Aorta (tissue), 5 donors: ENCODE data around the gene URM1. TPM values are rescaled to one million over a fixed set of nuclear protein-coding genes. Genes with fewer than 3 reads are reported as not detected.
"Not testable (repeated sequence)": the region's sequence is repeated elsewhere in the genome, so short reads cannot be mapped to it uniquely, and the experiment has no call there.

Experiments
- ATAC-seq: fragments of 200-7000 bp; cut with Tn5 transposase; one replicate; pipeline ENCODE4 v1.9.1; 2022; ENCODE audit warnings: moderate library complexity; ENCODE audit not compliant: low FRiP score
- DNase-seq, 2 donors: peaks; one replicate each; pipeline ENCODE4 v3.0.0-alpha.2; 2020
- H3K27ac ChIP-seq, 2 donors: one replicate each; pipeline ENCODE4 v1.5.1; 2013; ENCODE audit warnings: low read length in 2 of 2, mild to moderate bottlenecking in 2 of 2, moderate library complexity in 2 of 2, control low read depth in 1 of 2, inconsistent platforms in 1 of 2, low read depth in 1 of 2
- H3K27me3 ChIP-seq, 2 donors: one replicate each; pipeline ENCODE4 v1.6.1; 2013; ENCODE audit warnings: control low read depth in 1 of 2, low read length in 1 of 2, mild to moderate bottlenecking in 1 of 2, moderate library complexity in 1 of 2; ENCODE audit not compliant: insufficient read depth in 2 of 2, control insufficient read depth in 1 of 2
- H3K36me3 ChIP-seq, 2 donors: one replicate each; pipeline ENCODE4 v1.6.1; 2013; ENCODE audit warnings: control low read depth in 1 of 2, low read length in 1 of 2, mild to moderate bottlenecking in 1 of 2; ENCODE audit not compliant: insufficient read depth in 2 of 2, control insufficient read depth in 1 of 2
- H3K4me1 ChIP-seq, 2 donors: one replicate each; pipeline ENCODE4 v1.6.1; 2013; ENCODE audit warnings: low read length in 2 of 2, control low read depth in 1 of 2, mild to moderate bottlenecking in 1 of 2, moderate library complexity in 1 of 2; ENCODE audit not compliant: insufficient read depth in 2 of 2, control insufficient read depth in 1 of 2
- H3K4me3 ChIP-seq, 2 donors: one replicate each; pipeline ENCODE4 v1.5.1; 2013; ENCODE audit warnings: low read length in 2 of 2, control low read depth in 1 of 2, mild to moderate bottlenecking in 1 of 2
- H3K9me3 ChIP-seq: one replicate; pipeline ENCODE4 v1.6.1; 2013; ENCODE audit warnings: mild to moderate bottlenecking, low read length; ENCODE audit not compliant: control insufficient read depth
- WGBS, 2 donors: extraction: QIAGEN DNeasy Blood & Tissue Kit; methylation state at CpG; one replicate each; pipeline ENCODE4 v1.1.7; 2013; 5-methylcytosine and 5-hydroxymethylcytosine counted together
- intact Hi-C, 2 donors: fragments of 100-400 bp; cut with DNase I; formaldehyde crosslinking; loops; one replicate each; pipeline versions ENCODE4 v1.14.2 to v1.15.0; 2022
- polyA plus RNA-seq, 2 donors: library from polyadenylated mRNA; stranded (reverse); fragments of 200-250 nt; gene quantifications; one replicate each; pipeline ENCODE4 v1.2.3, GENCODE V29; 2013
- total RNA-seq, 2 donors: library from RNA; stranded (reverse); fragmentation: NEBNext Ultra II Directional; extraction: Animal tissue kit (Norgen Biotek cat#: 25700); gene quantifications; one replicate each; pipeline ENCODE4 v1.2.1, GENCODE V29; 2021
- donor health status: healthy with polysubstance abuse.
- donor health status: Bipolar disorder and iron deficiency.
- donor health status: DM: no; HTN: no; CAD: no.
- donor health status: DM: no; HTN: no; CAD: no.
- donor health status: DM: yes; HTN: yes; CAD: no.

Gene URM1
- total and polyA plus RNA-seq, 4 donors, result 24.7 to 45.5 (median 35.9) TPM

GRCh38 chr9:128335161-128335560, 36.0 kb upstream of the URM1 start:
- no peak overlapping the region for H3K27ac ChIP-seq
- H3K4me3 ChIP-seq, result no peak overlapping the region
- H3K36me3 ChIP-seq, result no peaks in the 10 kb centered on the region
- WGBS, 2 donors, result 78 to 81% methylated on average over 7 of the region's 7 CpGs
- DNase-seq, result no peak
- H3K4me1 ChIP-seq, result no peaks in the 10 kb centered on the region
- intact Hi-C loops, result no loop called here
- no peaks in the 10 kb centered on the region for H3K9me3 ChIP-seq
- no peak for ATAC-seq
- no peaks in the 10 kb centered on the region for H3K27me3 ChIP-seq

- H3K27me3 ChIP-seq, result no peaks in the 10 kb centered on the region
- H3K27ac ChIP-seq, result no peak overlapping the region
- H3K4me3 ChIP-seq, result no peak overlapping the region
- 89 to 90% methylated on average over 2 of the region's 2 CpGs for WGBS, 2 donors
- no peak for DNase-seq
- H3K36me3 ChIP-seq, result no peaks in the 10 kb centered on the region
- H3K4me1 ChIP-seq, result no peaks in the 10 kb centered on the region
- no peak for ATAC-seq
- H3K9me3 ChIP-seq, result no peaks in the 10 kb centered on the region
- intact Hi-C loops, result no loop called here
Observed at GRCh38 chr9:128335914-128336313, 35.3 kb upstream of the URM1 start.

- Histone ChIP-seq H3K27me3 (no peaks in the 10 kb centered on the region), H3K36me3 (no peaks in the 10 kb centered on the region), H3K4me1 (no peaks in the 10 kb centered on the region), H3K9me3 (no peaks in the 10 kb centered on the region), H3K4me3 (no peak overlapping the region), H3K27ac (no peak overlapping the region)
- DNase-seq (no peak), ATAC-seq (no peak)
- WGBS, 2 donors, result 93 to 94% methylated on average over 7 of the region's 7 CpGs
- intact Hi-C loops, result no loop called here
Observed at GRCh38 chr9:128337936-128338335, 33.2 kb upstream of the URM1 start.

- DNase-seq, ATAC-seq, H3K36me3 ChIP-seq, H3K27me3 ChIP-seq, H3K9me3 ChIP-seq, H3K27ac ChIP-seq, H3K4me3 ChIP-seq, intact Hi-C loops, H3K4me1 ChIP-seq: not testable (repeated sequence)
- 90 to 93% methylated on average over 15 of the region's 15 CpGs for WGBS, 2 donors
Observed at GRCh38 chr9:128338852-128339614, 32.1 kb upstream of the URM1 start.

GRCh38 chr9:128339761-128340690, 31.1 kb upstream of the URM1 start, which contains the start of gene SLC27A4:
Gene SLC27A4, plus strand, starts transcription at chr9:128340527. Its CDS starts 2,606 bp downstream, at chr9:128343133.
- peak; percentile 82 to 90 for DNase-seq
- intact Hi-C loops, result loop anchor here in 1 of 2 donors (10.0 kb wide), 1 partner anchor 45 kb away; no protein-coding TSS in a partner anchor
- H3K9me3 ChIP-seq, result no peaks in the 10 kb centered on the region

GRCh38 chr9:128340691-128341434, 30.3 kb upstream of the URM1 start:
- DNase-seq, result peak in 1 of 2 donors; percentile 52
- no peaks in the 10 kb centered on the region for H3K27me3 ChIP-seq
- ATAC-seq, result peak; percentile 51
- H3K4me1 ChIP-seq, result no peaks in the 10 kb centered on the region
- intact Hi-C loops, result loop anchor here in 1 of 2 donors (10.0 kb wide), 1 partner anchor 46 kb away; no protein-coding TSS in a partner anchor
- peak overlapping the region; percentile 15 to 82 for H3K4me3 ChIP-seq
- WGBS, 2 donors, result 1 to 2% methylated on average over 37 to 48 of the region's 48 CpGs
- H3K9me3 ChIP-seq, result no peaks in the 10 kb centered on the region
- no peak overlapping the region for H3K27ac ChIP-seq
- peaks cover 0 to 7% of the 10 kb centered on the region in 2 donors for H3K36me3 ChIP-seq

More at GRCh38 chr9:128339761-128340690, 31.1 kb upstream of the URM1 start, which contains the start of gene SLC27A4:
- Histone ChIP-seq H3K27ac (no peak within 1 kb of the TSS), H3K4me3 (peak within 1 kb of the TSS; percentile 15 to 82), H3K4me1 (no peaks in the 10 kb centered on the region), H3K36me3 (peaks cover 0 to 4% of the 10 kb centered on the region in 2 donors), H3K27me3 (no peaks in the 10 kb centered on the region)
- 6 to 8% methylated on average over 60 to 75 of the region's 75 CpGs for WGBS, 2 donors
- peak; percentile 91 for ATAC-seq

GRCh38 chr9:128341435-128341849, 29.7 kb upstream of the URM1 start:
- WGBS, 2 donors, result 31 to 32% methylated on average over 13 of the region's 13 CpGs
- peak overlapping the region in 1 of 2 donors; percentile 82 for H3K4me3 ChIP-seq
- H3K27ac ChIP-seq, result no peak overlapping the region
- intact Hi-C loops, result loop anchor here in 1 of 2 donors (10.0 kb wide), 1 partner anchor 47 kb away; no protein-coding TSS in a partner anchor
- H3K9me3 ChIP-seq, result no peaks in the 10 kb centered on the region
- no peaks in the 10 kb centered on the region for H3K27me3 ChIP-seq
- ATAC-seq (peak; percentile 65), DNase-seq (peak; percentile 56 to 83)
- peaks cover 0 to 7% of the 10 kb centered on the region in 2 donors for H3K36me3 ChIP-seq
- H3K4me1 ChIP-seq, result no peaks in the 10 kb centered on the region
